GM18873 (cell line): Measurements from ENCODE around the gene HSPE1.
"Not testable (repeated sequence)": the region's sequence is repeated elsewhere in the genome, so short reads cannot be mapped to it uniquely, and the experiment has no call there.

Experiments
- ATAC-seq: cut with Tn5 transposase; IDR thresholded peaks from one replicate; pipeline ENCODE4 v1.9.1; 2021; ENCODE audit warnings: mild to moderate bottlenecking, moderate library complexity, moderate number of reproducible peaks; ENCODE audit not compliant: unreplicated experiment, low FRiP score

HSPE1 gene

GRCh38 chr2:197499594-197500502 is at the start of gene HSPE1, which contains the start of gene HSPD1:
Gene HSPE1, plus strand, starts transcription at chr2:197500379. Its CDS starts 58 bp downstream, at chr2:197500437.
Gene HSPD1, minus strand, starts transcription at chr2:197499840. Its CDS starts 992 bp downstream, at chr2:197498848.
- peak; percentile 88 for ATAC-seq

- ATAC-seq, result no peak
Measured at GRCh38 chr2:197450465-197450864, 49.7 kb upstream of the HSPE1 start.

- not testable (repeated sequence) for ATAC-seq
Measured at GRCh38 chr2:197450935-197451358, 49.2 kb upstream of the HSPE1 start.

GRCh38 chr2:197452754-197453122 is 47.4 kb upstream of the HSPE1 start:
- ATAC-seq, result no peak

GRCh38 chr2:197453123-197453913 is 46.9 kb upstream of the HSPE1 start, which contains the start of gene COQ10B:
Gene COQ10B, plus strand, starts transcription at chr2:197453552. Its CDS starts 9 bp downstream, at chr2:197453561.
- peak; percentile 97 for ATAC-seq

GRCh38 chr2:197453914-197454398 is 46.2 kb upstream of the HSPE1 start:
- ATAC-seq, result peak; percentile 12

GRCh38 chr2:197454923-197455322 is 45.3 kb upstream of the HSPE1 start:
- no peak for ATAC-seq

GRCh38 chr2:197455428-197455827 is 44.8 kb upstream of the HSPE1 start:
- ATAC-seq, result no peak

GRCh38 chr2:197460649-197461048 is 39.5 kb upstream of the HSPE1 start:
- ATAC-seq, result no peak

- ATAC-seq, result no peak
Measured at GRCh38 chr2:197461057-197461456, 39.1 kb upstream of the HSPE1 start.

GRCh38 chr2:197464175-197464574 is 36.0 kb upstream of the HSPE1 start:
- no peak for ATAC-seq

GRCh38 chr2:197472166-197472565 is 28.0 kb upstream of the HSPE1 start:
- ATAC-seq, result no peak

GRCh38 chr2:197477797-197478196 is 22.4 kb upstream of the HSPE1 start:
- ATAC-seq, result no peak

GRCh38 chr2:197480165-197481036 is 19.8 kb upstream of the HSPE1 start:
- no peak for ATAC-seq

- ATAC-seq, result not testable (repeated sequence)
Measured at GRCh38 chr2:197484248-197484647, 15.9 kb upstream of the HSPE1 start.

GRCh38 chr2:197486175-197486574 is 14.0 kb upstream of the HSPE1 start:
- no peak for ATAC-seq

GRCh38 chr2:197487385-197487784 is 12.8 kb upstream of the HSPE1 start:
- ATAC-seq, result no peak

- ATAC-seq, result no peak
Measured at GRCh38 chr2:197495433-197496134, 4.6 kb upstream of the HSPE1 start.

GRCh38 chr2:197496695-197497094 is 3.5 kb upstream of the HSPE1 start:
- ATAC-seq, result no peak
